ENCODE results near the gene PNLIPRP2. TPM values are rescaled to one million over a fixed set of nuclear protein-coding genes. Genes with fewer than 3 reads are reported as not detected.

The PNLIPRP2 gene
- polyA plus RNA-seq, 1 donor (not counting 4 experiments of a cell fraction or from before 2014, with no cell fraction given): not detected

- FAIRE-seq (no peak), DNase-seq (ENCODE audit: low read depth, low spot score) (no peak)
- Histone ChIP-seq H3K9me3 (ENCODE audit: control insufficient read depth, low read depth, low read length) (no peaks in the 10 kb centered on the region), H3K4me3 (ENCODE audit: control insufficient read depth in 2 of 3, extremely low read depth in 1 of 3, insufficient read depth in 2 of 3, low read depth in 1 of 3, low read length in 3 of 3) (no peak overlapping the region), H3K36me3 (ENCODE audit: control insufficient read depth in 2 of 2, extremely low read depth in 1 of 2, insufficient read depth in 2 of 2, low read length in 2 of 2) (no peaks in the 10 kb centered on the region), H3K27me3 (ENCODE audit: control insufficient read depth, extremely low read depth, insufficient read depth, low read length) (peaks cover 6% of the 10 kb centered on the region), H3K4me2 (ENCODE audit: control insufficient read depth, extremely low read depth, insufficient read depth, low read depth, low read length) (no peak overlapping the region), H3K79me2 (ENCODE audit: control insufficient read depth, insufficient read depth, low read length) (no peaks in the 10 kb centered on the region), H3K4me1 (ENCODE audit: control insufficient read depth, extremely low read depth, insufficient read depth, low read length) (no peaks in the 10 kb centered on the region), H3K9ac (ENCODE audit: control insufficient read depth, extremely low read depth, insufficient read depth, low read length) (no peak overlapping the region), H2AFZ (ENCODE audit: control insufficient read depth, low read length) (no peak overlapping the region), H4K20me1 (ENCODE audit: control insufficient read depth, extremely low read depth, insufficient read depth, low read length) (no peaks in the 10 kb centered on the region), H3K27ac (ENCODE audit: control insufficient read depth, insufficient read depth, low read length) (no peak overlapping the region), H3K9me1 (ENCODE audit: control insufficient read depth, extremely low read depth, insufficient read depth, low read length) (no peaks in the 10 kb centered on the region)
- TF ChIP-seq CTCF (optimal IDR thresholded peaks at IDR 0.05 in 1 of 3, IDR thresholded peaks at IDR 0.05 in 1 of 3, conservative IDR thresholded peaks at IDR 0.05 in 1 of 3; ENCODE audit: extremely low read depth in 1 of 3, insufficient read depth in 2 of 3, low read length in 3 of 3) (no peak), EZH2 (IDR thresholded peaks at IDR 0.05; ENCODE audit: low read length) (no peak)
- dilution Hi-C loops (cut with MboI; ENCODE audit: extremely low pct_ligation_motif_present, low sequenced_read_pairs): no loop called here
These were observed 8.5 kb upstream of the PNLIPRP2 start for GRCh38 chr10:116612107-116612769.

- FAIRE-seq: no peak
These were observed 7.3 kb upstream of the PNLIPRP2 start for GRCh38 chr10:116613471-116613870.

More at GRCh38 chr10:116613471-116613870, 7.3 kb upstream of the PNLIPRP2 start:
- Histone ChIP-seq H2AFZ (ENCODE audit: control insufficient read depth, low read length) (no peak overlapping the region), H3K36me3 (ENCODE audit: control insufficient read depth in 2 of 2, extremely low read depth in 1 of 2, insufficient read depth in 2 of 2, low read length in 2 of 2) (no peaks in the 10 kb centered on the region), H3K4me2 (ENCODE audit: control insufficient read depth, extremely low read depth, insufficient read depth, low read depth, low read length) (no peak overlapping the region), H3K79me2 (ENCODE audit: control insufficient read depth, insufficient read depth, low read length) (no peaks in the 10 kb centered on the region), H3K4me1 (ENCODE audit: control insufficient read depth, extremely low read depth, insufficient read depth, low read length) (no peaks in the 10 kb centered on the region), H4K20me1 (ENCODE audit: control insufficient read depth, extremely low read depth, insufficient read depth, low read length) (no peaks in the 10 kb centered on the region), H3K9ac (ENCODE audit: control insufficient read depth, extremely low read depth, insufficient read depth, low read length) (no peak overlapping the region), H3K9me3 (ENCODE audit: control insufficient read depth, low read depth, low read length) (no peaks in the 10 kb centered on the region), H3K9me1 (ENCODE audit: control insufficient read depth, extremely low read depth, insufficient read depth, low read length) (no peaks in the 10 kb centered on the region), H3K4me3 (ENCODE audit: control insufficient read depth in 2 of 3, extremely low read depth in 1 of 3, insufficient read depth in 2 of 3, low read depth in 1 of 3, low read length in 3 of 3) (no peak overlapping the region), H3K27me3 (ENCODE audit: control insufficient read depth, extremely low read depth, insufficient read depth, low read length) (peaks cover 6% of the 10 kb centered on the region), H3K27ac (ENCODE audit: control insufficient read depth, insufficient read depth, low read length) (no peak overlapping the region)
- no peak for DNase-seq (ENCODE audit: low read depth, low spot score)
- dilution Hi-C loops (cut with MboI; ENCODE audit: extremely low pct_ligation_motif_present, low sequenced_read_pairs): no loop called here
- TF ChIP-seq EZH2 (IDR thresholded peaks at IDR 0.05; ENCODE audit: low read length): no peak
- no peak for TF ChIP-seq CTCF (optimal IDR thresholded peaks at IDR 0.05 in 1 of 3, IDR thresholded peaks at IDR 0.05 in 1 of 3, conservative IDR thresholded peaks at IDR 0.05 in 1 of 3; ENCODE audit: extremely low read depth in 1 of 3, insufficient read depth in 2 of 3, low read length in 3 of 3)
